ENCODE data around the gene PEAK1. TPM values are rescaled to one million over a fixed set of nuclear protein-coding genes. Genes with fewer than 3 reads are reported as not detected.

The PEAK1 gene
- total and polyA plus RNA-seq, 2 donors (not counting 3 experiments of a cell fraction or from before 2014, with no cell fraction given) = 17.9 to 91.9 TPM

DNA sequence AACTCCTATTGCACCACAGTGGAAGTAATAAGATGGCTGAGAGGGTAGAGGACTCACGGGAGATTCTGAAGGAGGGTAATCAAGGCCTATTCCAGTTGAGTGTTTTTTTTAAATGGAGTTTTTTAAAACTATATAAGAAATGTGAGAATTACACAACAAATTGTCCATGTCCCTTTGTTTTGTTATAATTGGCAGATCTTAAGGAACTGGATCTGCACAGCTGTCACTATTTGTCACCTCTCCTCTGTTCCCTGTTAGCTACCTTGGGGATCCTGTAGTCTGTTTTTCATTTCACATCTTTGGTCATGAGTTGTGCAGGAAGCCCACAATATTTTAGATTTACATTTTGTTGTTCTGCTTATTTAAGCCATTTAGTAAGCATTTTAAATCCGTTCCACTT, 271.7 kb downstream of the PEAK1 start:
- Histone ChIP-seq H3K27ac (ENCODE audit: insufficient read depth, low read depth, low read length) (no peak overlapping the region), H3K27me3 (ENCODE audit: control insufficient read depth in 2 of 2, insufficient read depth in 2 of 2, low read length in 2 of 2) (no peaks in the 10 kb centered on the region), H3K79me2 (ENCODE audit: control insufficient read depth, insufficient read depth, low read length) (no peaks in the 10 kb centered on the region), H3K9me1 (replicated peaks; ENCODE audit: control insufficient read depth, extremely low read depth, insufficient read depth, low read length) (no peaks in the 10 kb centered on the region), H3K4me3 (replicated peaks in 1 of 3; ENCODE audit: insufficient read depth in 1 of 3, low read depth in 1 of 3, low read length in 3 of 3) (no peak overlapping the region), H4K20me1 (replicated peaks; ENCODE audit: control insufficient read depth, extremely low read depth, insufficient read depth, low read length) (no peaks in the 10 kb centered on the region), H2AFZ (ENCODE audit: low read depth, low read length) (no peak overlapping the region), H3K4me2 (ENCODE audit: insufficient read depth, low read length) (no peak overlapping the region), H3K9me3 (replicated peaks; ENCODE audit: control insufficient read depth, insufficient read depth, low read length) (no peaks in the 10 kb centered on the region), H3K36me3 (ENCODE audit: control insufficient read depth in 2 of 2, extremely low read depth in 1 of 2, insufficient read depth in 2 of 2, low read length in 2 of 2) (no peaks in the 10 kb centered on the region), H3K9ac (replicated peaks; ENCODE audit: extremely low read depth, insufficient read depth, low read length) (no peak overlapping the region), H3K4me1 (ENCODE audit: control insufficient read depth, extremely low read depth, insufficient read depth, low read length) (peaks cover 18% of the 10 kb centered on the region)
- ChIA-PET POLR2A (no interaction called here), CTCF (interaction anchor here (0.9 to 1.8 kb wide), 3 partner anchors 12 to 395 kb away, joined by 3 to 7 read pairs (median 5); no protein-coding TSS in a partner anchor)
- no TSS peak for BruUV-seq (replicated peaks)
- TF ChIP-seq POLR2AphosphoS5 (IDR thresholded peaks at IDR 0.05; ENCODE audit: insufficient read depth, low read depth, low read length) (no peak), GATA2 (IDR thresholded peaks at IDR 0.05; ENCODE audit: insufficient read depth, insufficient read length, low read depth, low read length) (no peak), EZH2 (IDR thresholded peaks at IDR 0.05; ENCODE audit: borderline replicate concordance, low read depth, low read length, severe bottlenecking) (no peak), FOS (IDR thresholded peaks at IDR 0.05; ENCODE audit: borderline replicate concordance, insufficient read depth, low read length) (no peak), POLR2A (IDR thresholded peaks at IDR 0.05; ENCODE audit: low read depth, low read length) (no peak), MYC (IDR thresholded peaks at IDR 0.05; ENCODE audit: low read depth, low read length) (no peak), JUN (IDR thresholded peaks at IDR 0.05; ENCODE audit: borderline replicate concordance, insufficient read depth, insufficient read length, low read depth) (no peak)
- TF ChIP-seq, protein P1, sequence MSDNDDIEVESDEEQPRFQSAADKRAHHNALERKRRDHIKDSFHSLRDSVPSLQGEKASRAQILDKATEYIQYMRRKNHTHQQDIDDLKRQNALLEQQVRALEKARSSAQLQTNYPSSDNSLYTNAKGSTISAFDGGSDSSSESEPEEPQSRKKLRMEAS (IDR thresholded peaks at IDR 0.05; ENCODE audit: insufficient read depth, insufficient read length) = no peak
- TF ChIP-seq, protein P2, sequence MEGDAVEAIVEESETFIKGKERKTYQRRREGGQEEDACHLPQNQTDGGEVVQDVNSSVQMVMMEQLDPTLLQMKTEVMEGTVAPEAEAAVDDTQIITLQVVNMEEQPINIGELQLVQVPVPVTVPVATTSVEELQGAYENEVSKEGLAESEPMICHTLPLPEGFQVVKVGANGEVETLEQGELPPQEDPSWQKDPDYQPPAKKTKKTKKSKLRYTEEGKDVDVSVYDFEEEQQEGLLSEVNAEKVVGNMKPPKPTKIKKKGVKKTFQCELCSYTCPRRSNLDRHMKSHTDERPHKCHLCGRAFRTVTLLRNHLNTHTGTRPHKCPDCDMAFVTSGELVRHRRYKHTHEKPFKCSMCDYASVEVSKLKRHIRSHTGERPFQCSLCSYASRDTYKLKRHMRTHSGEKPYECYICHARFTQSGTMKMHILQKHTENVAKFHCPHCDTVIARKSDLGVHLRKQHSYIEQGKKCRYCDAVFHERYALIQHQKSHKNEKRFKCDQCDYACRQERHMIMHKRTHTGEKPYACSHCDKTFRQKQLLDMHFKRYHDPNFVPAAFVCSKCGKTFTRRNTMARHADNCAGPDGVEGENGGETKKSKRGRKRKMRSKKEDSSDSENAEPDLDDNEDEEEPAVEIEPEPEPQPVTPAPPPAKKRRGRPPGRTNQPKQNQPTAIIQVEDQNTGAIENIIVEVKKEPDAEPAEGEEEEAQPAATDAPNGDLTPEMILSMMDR (IDR thresholded peaks at IDR 0.05; ENCODE audit: extremely low read depth in 1 of 2, insufficient read depth in 1 of 2, low read depth in 1 of 2, low read length in 2 of 2) = no peak
- dilution Hi-C loops (cut with MboI; ENCODE audit: extremely low pct_ligation_motif_present, low sequenced_read_pairs) (no loop called here), intact Hi-C loops (cut with micrococcal nuclease) (no loop called here)
- FAIRE-seq = no peak
- no peak for DNase-seq (ENCODE audit: low read depth, low spot score)
